A673 (cell line): ENCODE measurements around the gene KAZN. TPM values are rescaled to one million over a fixed set of nuclear protein-coding genes. Genes with fewer than 3 reads are reported as not detected.

ENCODE experiments used
- BruUV-seq: library from RNA; stranded (reverse); fragments of 400-500 nt; replicated peaks from 2 replicates; lab custom pipeline; 2021; lab: Mats Ljungman, UMichigan
- CTCF ChIA-PET: fragments of 300-600 bp; sonication (Branson Sonifier 250); formaldehyde crosslinking; loops from one replicate; lab custom pipeline; 2022; ENCODE audit warnings: antibody characterized with exemption; lab: Charles Lee
- POLR2A ChIA-PET: fragments of 300-600 bp; sonication (Branson Sonifier 250); formaldehyde crosslinking; loops from one replicate; lab custom pipeline; 2022; ENCODE audit warnings: antibody characterized with exemption; ENCODE audit not compliant: low non-redundant PET; lab: Charles Lee
- DNase-seq: peaks from one replicate; pipeline ENCODE4 v3.0.0-alpha.2; 2015; ENCODE audit warnings: low spot score
- H3K27ac ChIP-seq: fragments of 200-600 bp; sonication (generic); 2 replicates; pipeline ENCODE4 v1.5.1; 2016; ENCODE audit warnings: mixed run types, low read depth, mild to moderate bottlenecking, mixed read lengths, antibody characterized with exemption, low read length; ENCODE audit not compliant: poor library complexity, severe bottlenecking
- H3K27me3 ChIP-seq: fragments of 200-600 bp; sonication (generic); replicated peaks from 2 replicates; pipeline ENCODE4 v1.6.1; 2017; ENCODE audit warnings: mixed run types, low read depth, mild to moderate bottlenecking, mixed read lengths, antibody characterized with exemption, low read length; ENCODE audit not compliant: insufficient read depth, poor library complexity
- H3K36me3 ChIP-seq: fragments of 200-600 bp; sonication (generic); 2 replicates; pipeline ENCODE4 v1.6.1; 2016; ENCODE audit warnings: mixed run types, mild to moderate bottlenecking, mixed read lengths, antibody characterized with exemption, low read length; ENCODE audit not compliant: insufficient read depth, poor library complexity, severe bottlenecking
- H3K4me1 ChIP-seq: fragments of 200-600 bp; sonication (generic); 2 replicates; pipeline ENCODE4 v1.6.1; 2017; ENCODE audit warnings: mixed run types, mild to moderate bottlenecking, mixed read lengths, antibody characterized with exemption, low read length; ENCODE audit not compliant: insufficient read depth, poor library complexity, severe bottlenecking
- H3K4me3 ChIP-seq: fragments of 200-600 bp; sonication (generic); 2 replicates; pipeline ENCODE4 v1.5.1; 2016; ENCODE audit warnings: low read depth, mixed run types, mild to moderate bottlenecking, mixed read lengths, low read length; ENCODE audit not compliant: poor library complexity, severe bottlenecking
- H3K9me3 ChIP-seq: fragments of 200-600 bp; sonication (generic); 2 replicates; pipeline ENCODE4 v1.6.1; 2016; ENCODE audit warnings: mixed run types, low read depth, mild to moderate bottlenecking, mixed read lengths, antibody characterized with exemption, low read length; ENCODE audit not compliant: poor library complexity, severe bottlenecking
- EZH2 ChIP-seq: fragments of 200-600 bp; sonication (generic); IDR thresholded peaks from 2 replicates; pipeline ENCODE4 v1.6.1; 2017; ENCODE audit warnings: borderline replicate concordance, low read depth, mild to moderate bottlenecking, mixed read lengths, antibody characterized with exemption, low read length; ENCODE audit not compliant: poor library complexity, severe bottlenecking
- intact Hi-C: fragments of 100-400 bp; cut with micrococcal nuclease; formaldehyde crosslinking; loops from one replicate; pipeline ENCODE4 v1.10.0; 2022; ENCODE audit not compliant: unreplicated experiment
- total RNA-seq: library from RNA; stranded (reverse); gene quantifications from 2 replicates; pipeline ENCODE4 v1.2.3, GENCODE V29; 2021
- TF ChIP-seq, protein P1 (sequence below): fragments of 300-800, 200-600 bp; sonication (generic); conservative IDR thresholded peaks from 2 replicates; pipeline ENCODE4 v1.5.1; 2017; ENCODE audit warnings: low read depth, mild to moderate bottlenecking, antibody characterized with exemption, low read length, moderate library complexity, mixed read lengths

KAZN gene
- total RNA-seq, 1 experiment from 2014 or later, result 8.0 TPM

DNA sequence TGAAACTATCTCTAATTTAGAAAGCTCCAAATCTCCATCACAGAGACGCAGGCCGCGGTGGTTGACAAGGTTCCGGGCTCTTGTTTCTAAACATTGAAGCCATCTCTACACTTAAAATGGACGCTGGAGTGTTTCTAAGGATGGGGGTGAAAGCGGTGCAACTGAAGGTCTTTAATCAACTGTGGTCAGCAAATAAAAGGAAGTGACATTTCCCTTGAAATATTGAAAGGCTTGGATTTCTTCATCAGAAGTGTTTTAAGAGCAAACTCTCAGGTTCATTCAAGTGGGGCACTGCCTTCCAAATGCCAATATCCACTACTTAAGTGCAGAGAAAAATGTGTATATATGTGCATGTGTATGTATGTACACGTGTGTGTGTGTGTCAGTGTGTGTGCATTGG lies 117.3 kb downstream of the KAZN start:
- BruUV-seq, result no TSS peak
- Histone ChIP-seq H3K9me3 (no peaks in the 10 kb centered on the region), H3K36me3 (no peaks in the 10 kb centered on the region), H3K27ac (no peak overlapping the region), H3K4me3 (no peak overlapping the region), H3K4me1 (no peaks in the 10 kb centered on the region), H3K27me3 (no peaks in the 10 kb centered on the region)
- TF ChIP-seq, protein P1, sequence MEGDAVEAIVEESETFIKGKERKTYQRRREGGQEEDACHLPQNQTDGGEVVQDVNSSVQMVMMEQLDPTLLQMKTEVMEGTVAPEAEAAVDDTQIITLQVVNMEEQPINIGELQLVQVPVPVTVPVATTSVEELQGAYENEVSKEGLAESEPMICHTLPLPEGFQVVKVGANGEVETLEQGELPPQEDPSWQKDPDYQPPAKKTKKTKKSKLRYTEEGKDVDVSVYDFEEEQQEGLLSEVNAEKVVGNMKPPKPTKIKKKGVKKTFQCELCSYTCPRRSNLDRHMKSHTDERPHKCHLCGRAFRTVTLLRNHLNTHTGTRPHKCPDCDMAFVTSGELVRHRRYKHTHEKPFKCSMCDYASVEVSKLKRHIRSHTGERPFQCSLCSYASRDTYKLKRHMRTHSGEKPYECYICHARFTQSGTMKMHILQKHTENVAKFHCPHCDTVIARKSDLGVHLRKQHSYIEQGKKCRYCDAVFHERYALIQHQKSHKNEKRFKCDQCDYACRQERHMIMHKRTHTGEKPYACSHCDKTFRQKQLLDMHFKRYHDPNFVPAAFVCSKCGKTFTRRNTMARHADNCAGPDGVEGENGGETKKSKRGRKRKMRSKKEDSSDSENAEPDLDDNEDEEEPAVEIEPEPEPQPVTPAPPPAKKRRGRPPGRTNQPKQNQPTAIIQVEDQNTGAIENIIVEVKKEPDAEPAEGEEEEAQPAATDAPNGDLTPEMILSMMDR, result no peak
- no peak for TF ChIP-seq EZH2
- no peak for DNase-seq
- intact Hi-C loops, result no loop called here
- POLR2A ChIA-PET, result no interaction called here
- CTCF ChIA-PET, result no interaction called here

DNA sequence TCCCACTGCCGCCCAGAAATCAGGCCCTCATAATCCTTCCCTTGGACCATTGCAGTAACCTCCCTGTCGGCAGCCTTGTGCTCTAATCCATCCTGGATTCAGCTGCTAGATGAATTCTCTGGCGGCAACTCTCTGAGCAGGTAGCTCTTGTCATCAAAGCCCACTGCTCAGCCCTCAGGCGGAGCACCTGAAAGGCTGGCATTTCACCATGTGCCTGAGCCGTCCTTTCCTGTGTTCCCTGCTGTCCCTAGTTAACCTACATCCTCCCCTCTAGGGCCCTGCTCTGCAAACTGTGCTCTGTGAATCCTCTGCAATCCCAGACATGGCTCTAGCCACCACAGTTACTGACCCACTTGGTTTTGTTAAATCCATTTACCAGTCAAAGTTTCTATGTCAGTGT lies 118.0 kb downstream of the KAZN start:
- no TSS peak for BruUV-seq
- intact Hi-C loops, result no loop called here
- Histone ChIP-seq H3K9me3 (no peaks in the 10 kb centered on the region), H3K36me3 (no peaks in the 10 kb centered on the region), H3K4me1 (no peaks in the 10 kb centered on the region), H3K27ac (no peak overlapping the region), H3K4me3 (no peak overlapping the region), H3K27me3 (no peaks in the 10 kb centered on the region)
- TF ChIP-seq, protein P1, result no peak
- no peak for TF ChIP-seq EZH2
- CTCF ChIA-PET, result no interaction called here
- DNase-seq, result no peak
- POLR2A ChIA-PET, result no interaction called here

- no peak for DNase-seq
- ChIA-PET CTCF (no interaction called here), POLR2A (no interaction called here)
- intact Hi-C loops, result no loop called here
- H3K27ac ChIP-seq, result no peak overlapping the region
- H3K27me3 ChIP-seq, result no peaks in the 10 kb centered on the region
- no peak overlapping the region for H3K4me3 ChIP-seq
- TF ChIP-seq, protein P1, result no peak
- no peak for TF ChIP-seq EZH2
- H3K36me3 ChIP-seq, result no peaks in the 10 kb centered on the region
- H3K4me1 ChIP-seq, result no peaks in the 10 kb centered on the region
- no TSS peak for BruUV-seq
- H3K9me3 ChIP-seq, result no peaks in the 10 kb centered on the region
Observed at GRCh38 chr1:14718476-14718875, 120.0 kb downstream of the KAZN start.
